ENCODE results near the gene ATG9B. TPM values are rescaled to one million over a fixed set of nuclear protein-coding genes. Genes with fewer than 3 reads are reported as not detected.

The ATG9B gene
- polyA plus RNA-seq, 2 donors, result 36.0 to 143 TPM

DNA sequence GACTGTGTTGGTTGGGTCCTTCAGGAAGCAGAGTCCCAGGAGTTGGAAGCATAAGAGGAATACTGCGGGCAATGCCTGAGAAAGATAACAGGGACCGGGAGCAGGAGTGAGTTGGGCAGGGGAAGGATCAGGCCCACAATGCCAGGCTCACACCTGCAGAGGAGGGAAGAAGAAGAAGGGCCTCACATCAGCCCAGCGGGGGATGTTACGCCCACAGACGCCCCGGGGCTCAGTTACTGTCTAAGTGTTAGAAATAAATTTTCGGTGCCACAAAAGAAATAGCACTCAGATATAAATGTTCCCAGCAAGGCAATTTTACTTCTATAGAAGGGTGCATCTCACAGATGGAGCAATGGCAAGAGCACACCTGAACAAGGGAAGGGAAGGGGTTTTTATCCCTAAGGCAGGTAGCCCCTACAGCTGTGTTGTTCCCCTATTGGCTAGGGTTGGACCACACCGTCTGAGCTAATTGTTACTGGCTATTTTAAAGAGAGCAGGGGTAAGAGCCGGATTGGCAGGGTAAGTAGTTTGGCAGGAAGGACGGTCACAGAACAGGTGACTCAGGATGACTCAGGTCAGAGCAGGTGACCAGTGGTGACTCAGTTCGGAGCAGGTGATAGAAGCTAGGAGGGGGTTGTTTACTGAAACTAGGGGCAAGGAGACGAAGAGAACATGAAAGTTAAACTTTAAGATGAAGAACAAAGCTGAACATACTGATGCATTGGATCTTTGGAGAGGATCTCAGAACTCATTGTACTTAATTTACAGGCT, 33.7 kb downstream of the ATG9B start, which contains the start of gene NOS3:
TSS of gene NOS3 (plus strand) at position 602 of the 771 bp plus-strand sequence. CDS start 2,787 bp downstream, outside the sequence.
- H3K27me3 ChIP-seq (ENCODE audit: control insufficient read depth in 1 of 2, insufficient read depth in 2 of 2, low read length in 2 of 2), result no peaks in the 10 kb centered on the region
- no peak within 1 kb of the TSS for H3K27ac ChIP-seq (ENCODE audit: low read depth in 2 of 2, low read length in 1 of 2)
- H3K9me3 ChIP-seq (ENCODE audit: control insufficient read depth in 2 of 2, insufficient read depth in 1 of 2, low read depth in 1 of 2, low read length in 1 of 2), result peaks cover 0 to 15% of the 10 kb centered on the region in 2 donors
- WGBS, 2 donors, result 76 to 82% methylated on average over 12 of the region's 12 CpGs
- peaks cover 0 to 6% of the 10 kb centered on the region in 2 donors for H3K4me1 ChIP-seq (ENCODE audit: control insufficient read depth in 2 of 2, insufficient read depth in 2 of 2, low read length in 1 of 2)
- H3K36me3 ChIP-seq (ENCODE audit: control insufficient read depth in 2 of 2, insufficient read depth in 2 of 2, low read length in 1 of 2), result no peaks in the 10 kb centered on the region
- H3K4me3 ChIP-seq (ENCODE audit: low read depth in 1 of 2, low read length in 2 of 2), result no peak within 1 kb of the TSS

DNA sequence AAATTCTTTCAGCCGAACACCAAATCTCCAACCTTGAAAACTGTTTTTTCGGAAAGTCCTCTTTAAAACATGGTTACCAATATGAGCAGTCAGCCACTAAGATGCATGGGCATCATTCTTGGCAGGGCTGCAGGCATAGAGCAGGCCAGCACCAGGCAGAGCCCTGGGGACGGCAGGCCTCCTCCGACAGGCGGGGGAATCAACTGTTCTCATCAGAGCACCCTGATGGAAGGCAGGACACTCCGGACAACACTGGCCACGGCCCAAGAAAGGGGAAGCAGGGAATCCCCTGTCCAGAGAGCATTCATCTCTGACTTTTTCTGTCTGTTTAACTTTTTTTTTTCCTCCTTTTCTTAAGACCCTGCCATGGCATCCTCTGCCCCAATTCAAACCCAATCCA, 34.8 kb downstream of the ATG9B start:
- Histone ChIP-seq H3K4me3 (ENCODE audit: low read depth in 1 of 2, low read length in 2 of 2) (no peak overlapping the region), H3K27me3 (ENCODE audit: control insufficient read depth in 1 of 2, insufficient read depth in 2 of 2, low read length in 2 of 2) (no peaks in the 10 kb centered on the region), H3K36me3 (ENCODE audit: control insufficient read depth in 2 of 2, insufficient read depth in 2 of 2, low read length in 1 of 2) (no peaks in the 10 kb centered on the region), H3K4me1 (ENCODE audit: control insufficient read depth in 2 of 2, insufficient read depth in 2 of 2, low read length in 1 of 2) (peaks cover 0 to 6% of the 10 kb centered on the region in 2 donors), H3K9me3 (ENCODE audit: control insufficient read depth in 2 of 2, insufficient read depth in 1 of 2, low read depth in 1 of 2, low read length in 1 of 2) (peaks cover 0 to 15% of the 10 kb centered on the region in 2 donors), H3K27ac (ENCODE audit: low read depth in 2 of 2, low read length in 1 of 2) (no peak overlapping the region)
- 59 to 67% methylated on average over 7 of the region's 7 CpGs for WGBS, 2 donors

DNA sequence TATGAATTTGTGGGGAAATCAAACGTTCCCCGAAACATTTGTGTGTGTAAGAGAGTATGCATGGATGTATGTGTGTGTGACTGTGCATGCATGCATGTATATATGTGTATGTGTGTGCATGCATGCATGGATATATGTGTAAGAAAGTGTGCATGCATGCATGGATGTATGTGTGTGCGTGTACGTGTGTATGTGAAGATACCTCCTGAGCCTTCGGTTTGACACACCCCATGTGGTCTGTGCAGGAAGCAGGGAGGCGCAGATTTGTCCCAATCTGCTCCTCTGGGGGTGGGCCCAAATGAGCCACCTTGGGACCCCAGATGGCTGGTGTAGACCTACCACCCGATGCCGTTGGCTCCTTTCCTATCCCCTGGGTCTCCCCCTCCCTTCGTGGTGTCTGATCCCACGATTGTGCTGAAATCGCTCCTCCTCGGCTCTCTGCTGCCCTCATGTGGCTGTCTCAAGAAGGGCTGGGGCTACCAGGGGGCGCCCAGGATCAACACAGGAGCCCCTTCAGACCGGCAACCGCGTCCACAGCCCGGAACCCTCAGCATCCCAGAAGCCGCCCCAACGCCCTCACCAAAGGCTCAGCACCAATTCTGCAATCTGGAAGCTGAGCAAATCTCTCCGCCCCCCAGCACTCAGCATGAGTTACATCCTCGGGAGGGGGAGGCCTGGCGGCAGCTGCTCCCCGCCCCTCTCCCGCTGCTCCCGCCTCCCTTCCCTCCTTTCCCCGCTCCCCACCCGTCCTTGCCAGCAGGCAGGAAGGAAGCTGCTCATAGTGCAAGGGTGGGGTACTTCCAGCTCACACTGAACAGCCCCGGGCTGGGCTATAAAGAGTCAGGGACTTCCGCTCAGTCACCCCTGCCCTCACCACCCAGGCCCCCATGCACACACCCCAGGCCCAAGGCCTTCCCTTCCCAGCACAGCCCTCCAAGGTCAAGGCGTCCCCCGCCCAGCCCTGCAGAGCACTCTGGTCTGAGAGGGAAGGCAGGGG, 35.8 kb downstream of the ATG9B start:
- no peaks in the 10 kb centered on the region for H3K27me3 ChIP-seq (ENCODE audit: control insufficient read depth in 1 of 2, insufficient read depth in 2 of 2, low read length in 2 of 2)
- no peak overlapping the region for H3K4me3 ChIP-seq (ENCODE audit: low read depth in 1 of 2, low read length in 2 of 2)
- H3K4me1 ChIP-seq (ENCODE audit: control insufficient read depth in 2 of 2, insufficient read depth in 2 of 2, low read length in 1 of 2), result peaks cover 0 to 6% of the 10 kb centered on the region in 2 donors
- H3K27ac ChIP-seq (ENCODE audit: low read depth in 2 of 2, low read length in 1 of 2), result peak overlapping the region in 1 of 2 donors; percentile 35
- no peaks in the 10 kb centered on the region for H3K36me3 ChIP-seq (ENCODE audit: control insufficient read depth in 2 of 2, insufficient read depth in 2 of 2, low read length in 1 of 2)
- 16 to 19% methylated on average over 29 to 31 of the region's 31 CpGs for WGBS, 2 donors
- H3K9me3 ChIP-seq (ENCODE audit: control insufficient read depth in 2 of 2, insufficient read depth in 1 of 2, low read depth in 1 of 2, low read length in 1 of 2), result peaks cover 0 to 15% of the 10 kb centered on the region in 2 donors

DNA sequence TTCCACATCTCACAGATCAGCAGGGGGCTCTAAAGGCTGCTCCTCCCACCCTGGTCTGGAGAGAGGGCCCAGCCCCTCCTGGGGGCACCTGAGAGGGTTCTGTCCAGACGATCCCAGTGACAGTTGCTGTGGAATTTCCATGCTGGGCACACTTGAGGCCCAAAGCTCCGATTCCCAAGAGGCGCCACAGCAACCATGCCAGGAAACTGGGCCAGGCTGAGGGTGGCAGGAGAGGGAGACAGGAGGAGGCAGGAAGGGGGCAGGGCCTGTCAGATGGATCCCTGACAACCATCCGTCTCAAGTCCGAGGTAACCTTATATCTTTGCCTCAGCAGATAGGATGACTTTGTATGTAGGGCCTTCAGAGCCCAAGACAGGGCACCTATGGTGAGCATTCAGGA, 37.7 kb downstream of the ATG9B start:
- Histone ChIP-seq H3K27ac (ENCODE audit: low read depth in 2 of 2, low read length in 1 of 2) (no peak overlapping the region), H3K27me3 (ENCODE audit: control insufficient read depth in 1 of 2, insufficient read depth in 2 of 2, low read length in 2 of 2) (no peaks in the 10 kb centered on the region), H3K4me1 (ENCODE audit: control insufficient read depth in 2 of 2, insufficient read depth in 2 of 2, low read length in 1 of 2) (peaks cover 0 to 6% of the 10 kb centered on the region in 2 donors), H3K9me3 (ENCODE audit: control insufficient read depth in 2 of 2, insufficient read depth in 1 of 2, low read depth in 1 of 2, low read length in 1 of 2) (peaks cover 0 to 15% of the 10 kb centered on the region in 2 donors), H3K4me3 (ENCODE audit: low read depth in 1 of 2, low read length in 2 of 2) (no peak overlapping the region), H3K36me3 (ENCODE audit: control insufficient read depth in 2 of 2, insufficient read depth in 2 of 2, low read length in 1 of 2) (no peaks in the 10 kb centered on the region)
- 63 to 73% methylated on average over 5 of the region's 5 CpGs for WGBS, 2 donors

DNA sequence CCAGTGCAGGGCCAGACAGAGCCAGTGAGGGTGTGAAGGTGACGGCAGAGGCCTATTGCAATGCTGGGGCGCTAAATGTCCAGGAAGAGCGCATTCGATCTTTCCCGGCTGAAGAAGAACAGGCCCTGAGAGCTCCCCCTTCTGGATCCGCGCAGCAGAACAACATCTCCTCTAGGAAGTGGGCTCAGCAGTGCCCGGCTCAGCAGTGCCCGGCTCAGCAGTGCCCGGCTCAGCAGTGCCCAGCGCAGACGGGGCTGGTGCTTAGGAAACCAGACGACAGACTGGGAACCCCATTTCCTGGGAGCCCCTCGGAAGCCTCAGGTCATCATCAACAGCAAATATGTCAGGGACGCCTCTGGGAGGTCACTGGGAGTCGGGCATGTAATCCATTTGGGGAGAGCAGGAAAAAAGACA, 38.2 kb downstream of the ATG9B start:
- Histone ChIP-seq H3K27me3 (ENCODE audit: control insufficient read depth in 1 of 2, insufficient read depth in 2 of 2, low read length in 2 of 2) (no peaks in the 10 kb centered on the region), H3K9me3 (ENCODE audit: control insufficient read depth in 2 of 2, insufficient read depth in 1 of 2, low read depth in 1 of 2, low read length in 1 of 2) (peaks cover 0 to 11% of the 10 kb centered on the region in 2 donors), H3K4me3 (ENCODE audit: low read depth in 1 of 2, low read length in 2 of 2) (no peak overlapping the region), H3K4me1 (ENCODE audit: control insufficient read depth in 2 of 2, insufficient read depth in 2 of 2, low read length in 1 of 2) (peaks cover 0 to 6% of the 10 kb centered on the region in 2 donors), H3K36me3 (ENCODE audit: control insufficient read depth in 2 of 2, insufficient read depth in 2 of 2, low read length in 1 of 2) (no peaks in the 10 kb centered on the region), H3K27ac (ENCODE audit: low read depth in 2 of 2, low read length in 1 of 2) (no peak overlapping the region)
- 9 to 12% methylated on average over 16 of the region's 16 CpGs for WGBS, 2 donors

DNA sequence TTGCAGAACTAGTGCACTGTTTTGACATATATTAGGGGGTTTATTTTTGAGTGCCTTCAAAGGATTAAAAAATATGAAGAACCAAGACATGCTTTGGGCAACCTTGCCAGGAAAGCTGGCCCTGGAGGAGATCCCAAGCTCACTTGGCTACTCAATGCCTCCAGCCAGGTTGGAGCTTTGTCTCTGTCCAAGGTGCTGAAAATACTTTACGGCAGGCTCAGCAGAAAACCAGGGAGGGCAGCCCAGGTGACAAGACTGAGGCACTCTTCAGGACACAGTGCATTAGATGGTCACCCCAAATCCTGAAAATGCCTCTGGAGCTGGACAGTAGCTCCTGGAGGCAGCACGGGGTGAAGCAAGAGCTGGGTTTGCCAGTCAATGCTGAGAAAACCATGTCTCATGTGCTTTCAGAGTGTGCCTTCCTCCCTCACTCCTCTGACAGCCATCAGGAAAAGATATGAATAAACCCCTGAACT, 40.4 kb downstream of the ATG9B start:
- Histone ChIP-seq H3K4me3 (ENCODE audit: low read depth in 1 of 2, low read length in 2 of 2) (no peak overlapping the region), H3K9me3 (ENCODE audit: control insufficient read depth in 2 of 2, insufficient read depth in 1 of 2, low read depth in 1 of 2, low read length in 1 of 2) (no peaks in the 10 kb centered on the region), H3K27ac (ENCODE audit: low read depth in 2 of 2, low read length in 1 of 2) (no peak overlapping the region), H3K27me3 (ENCODE audit: control insufficient read depth in 1 of 2, insufficient read depth in 2 of 2, low read length in 2 of 2) (no peaks in the 10 kb centered on the region), H3K36me3 (ENCODE audit: control insufficient read depth in 2 of 2, insufficient read depth in 2 of 2, low read length in 1 of 2) (no peaks in the 10 kb centered on the region), H3K4me1 (ENCODE audit: control insufficient read depth in 2 of 2, insufficient read depth in 2 of 2, low read length in 1 of 2) (peaks cover 0 to 6% of the 10 kb centered on the region in 2 donors)
- WGBS, 2 donors, result 0 to 8% methylated on average over 2 of the region's 2 CpGs

DNA sequence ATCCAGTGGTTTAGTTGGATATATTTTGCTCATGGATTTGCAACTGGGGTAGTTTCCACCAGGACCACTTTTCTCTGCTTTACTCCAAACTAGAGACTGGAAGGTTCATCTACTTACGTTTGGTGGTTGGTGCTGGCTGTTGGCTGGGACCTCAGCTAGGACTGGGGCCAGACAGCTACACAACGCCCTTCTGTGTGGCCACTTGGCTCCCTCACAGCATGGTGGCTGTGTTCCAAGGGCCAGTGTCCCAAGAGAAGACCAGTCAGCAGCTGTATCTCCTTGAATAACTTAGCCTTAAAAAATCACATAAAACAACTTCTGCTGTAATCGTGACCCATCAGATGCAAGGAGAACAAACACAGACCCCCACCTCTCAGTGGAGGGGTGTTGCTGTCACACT, 41.9 kb downstream of the ATG9B start:
- no peak overlapping the region for H3K27ac ChIP-seq (ENCODE audit: low read depth in 2 of 2, low read length in 1 of 2)
- H3K4me1 ChIP-seq (ENCODE audit: control insufficient read depth in 2 of 2, insufficient read depth in 2 of 2, low read length in 1 of 2), result peaks cover 4 to 6% of the 10 kb centered on the region in 2 donors
- WGBS, 2 donors, result 39 to 45% methylated on average over 3 of the region's 3 CpGs
- no peaks in the 10 kb centered on the region for H3K36me3 ChIP-seq (ENCODE audit: control insufficient read depth in 2 of 2, insufficient read depth in 2 of 2, low read length in 1 of 2)
- no peaks in the 10 kb centered on the region for H3K27me3 ChIP-seq (ENCODE audit: control insufficient read depth in 1 of 2, insufficient read depth in 2 of 2, low read length in 2 of 2)
- H3K4me3 ChIP-seq (ENCODE audit: low read depth in 1 of 2, low read length in 2 of 2), result no peak overlapping the region
- H3K9me3 ChIP-seq (ENCODE audit: control insufficient read depth in 2 of 2, insufficient read depth in 1 of 2, low read depth in 1 of 2, low read length in 1 of 2), result no peaks in the 10 kb centered on the region

DNA sequence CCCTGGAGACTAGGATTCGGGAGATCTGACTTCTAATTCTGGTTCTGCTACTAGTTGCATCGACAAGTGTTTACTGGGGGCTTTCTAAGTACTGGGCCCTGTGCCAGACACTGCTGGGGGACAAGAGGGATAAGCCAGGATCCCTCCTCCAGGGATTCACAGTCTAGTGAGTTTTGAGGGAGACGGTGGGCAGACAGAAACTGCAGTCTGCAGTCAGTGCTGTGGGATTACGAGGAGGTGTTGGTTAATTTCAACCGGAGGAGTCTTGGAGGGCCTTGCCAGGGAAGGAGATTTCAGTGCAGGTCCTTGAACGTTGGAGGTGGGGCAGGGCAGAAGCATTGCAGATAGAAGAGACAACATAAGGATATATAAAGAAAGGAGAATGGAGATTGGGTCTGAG, 42.6 kb downstream of the ATG9B start:
- Histone ChIP-seq H3K36me3 (ENCODE audit: control insufficient read depth in 2 of 2, insufficient read depth in 2 of 2, low read length in 1 of 2) (no peaks in the 10 kb centered on the region), H3K4me1 (ENCODE audit: control insufficient read depth in 2 of 2, insufficient read depth in 2 of 2, low read length in 1 of 2) (peaks cover 4 to 7% of the 10 kb centered on the region in 2 donors), H3K4me3 (ENCODE audit: low read depth in 1 of 2, low read length in 2 of 2) (no peak overlapping the region), H3K27ac (ENCODE audit: low read depth in 2 of 2, low read length in 1 of 2) (no peak overlapping the region), H3K27me3 (ENCODE audit: control insufficient read depth in 1 of 2, insufficient read depth in 2 of 2, low read length in 2 of 2) (peaks cover 0 to 3% of the 10 kb centered on the region in 2 donors), H3K9me3 (ENCODE audit: control insufficient read depth in 2 of 2, insufficient read depth in 1 of 2, low read depth in 1 of 2, low read length in 1 of 2) (no peaks in the 10 kb centered on the region)
- 62% methylated on average over 6 of the region's 6 CpGs for WGBS, 2 donors

DNA sequence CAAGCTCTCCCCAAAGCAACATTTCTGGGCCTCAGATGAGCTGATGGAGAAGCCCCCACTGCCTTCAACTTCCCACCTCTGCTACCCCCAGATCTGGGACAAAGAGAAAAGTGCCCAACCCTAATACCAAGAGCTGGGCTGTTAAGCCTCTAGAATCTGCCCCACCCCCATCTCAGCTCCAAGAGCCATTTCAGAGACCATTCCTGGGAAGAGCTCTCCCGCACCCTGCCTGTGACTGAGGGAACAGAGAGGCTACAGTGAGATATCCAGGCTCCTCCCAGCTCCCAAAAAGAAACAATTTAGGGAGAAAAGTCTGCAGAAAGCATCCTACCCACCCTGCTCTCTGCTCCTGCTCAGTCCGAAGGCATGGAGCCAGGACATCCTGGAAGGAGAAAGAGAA, 43.6 kb downstream of the ATG9B start:
- WGBS, 2 donors, result 33 to 48% methylated on average over 2 of the region's 2 CpGs
- Histone ChIP-seq H3K27me3 (ENCODE audit: control insufficient read depth in 1 of 2, insufficient read depth in 2 of 2, low read length in 2 of 2) (peaks cover 0 to 3% of the 10 kb centered on the region in 2 donors), H3K4me3 (ENCODE audit: low read depth in 1 of 2, low read length in 2 of 2) (no peak overlapping the region), H3K27ac (ENCODE audit: low read depth in 2 of 2, low read length in 1 of 2) (no peak overlapping the region), H3K9me3 (ENCODE audit: control insufficient read depth in 2 of 2, insufficient read depth in 1 of 2, low read depth in 1 of 2, low read length in 1 of 2) (no peaks in the 10 kb centered on the region), H3K4me1 (ENCODE audit: control insufficient read depth in 2 of 2, insufficient read depth in 2 of 2, low read length in 1 of 2) (peaks cover 6 to 7% of the 10 kb centered on the region in 2 donors), H3K36me3 (ENCODE audit: control insufficient read depth in 2 of 2, insufficient read depth in 2 of 2, low read length in 1 of 2) (no peaks in the 10 kb centered on the region)

All from esophagus (tissue), 2 donors.